HK-2 (cell line): Measurements from ENCODE around the gene CCR5AS.
"Not testable (repeated sequence)": the region's sequence is repeated elsewhere in the genome, so short reads cannot be mapped to it uniquely, and the experiment has no call there.

Experiments used
- DNase-seq: peaks from one replicate; pipeline ENCODE4 v3.0.0-alpha.2; 2018; ENCODE audit not compliant: unreplicated experiment

The CCR5AS gene

GRCh38 chr3:46429250-46429649 is 22.4 kb upstream of the CCR5AS start:
- DNase-seq = no peak

- no peak for DNase-seq
These were observed 21.3 kb upstream of the CCR5AS start for GRCh38 chr3:46427916-46428833.

GRCh38 chr3:46427404-46427803 is 20.5 kb upstream of the CCR5AS start:
- not testable (repeated sequence) for DNase-seq

- not testable (repeated sequence) for DNase-seq
These were observed 19.6 kb upstream of the CCR5AS start for GRCh38 chr3:46426476-46426875.

- peak; percentile 7 for DNase-seq
These were observed 16.7 kb upstream of the CCR5AS start for GRCh38 chr3:46423588-46423987.

- DNase-seq = no peak
These were observed 15.8 kb upstream of the CCR5AS start for GRCh38 chr3:46422617-46423016.

- DNase-seq = no peak
These were observed 14.1 kb upstream of the CCR5AS start for GRCh38 chr3:46420931-46421330.

GRCh38 chr3:46419816-46420215 is 12.9 kb upstream of the CCR5AS start:
- DNase-seq = no peak

GRCh38 chr3:46417841-46418611 is 11.2 kb upstream of the CCR5AS start:
- DNase-seq = no peak

GRCh38 chr3:46416811-46417510 is 10.1 kb upstream of the CCR5AS start:
- no peak for DNase-seq

GRCh38 chr3:46416125-46416810 is 9.4 kb upstream of the CCR5AS start:
- no peak for DNase-seq

- no peak for DNase-seq
These were observed 7.9 kb upstream of the CCR5AS start for GRCh38 chr3:46414739-46415138.

GRCh38 chr3:46413951-46414350 is 7.1 kb upstream of the CCR5AS start:
- no peak for DNase-seq

- DNase-seq = no peak
These were observed 6.0 kb upstream of the CCR5AS start for GRCh38 chr3:46412786-46413298.

- DNase-seq = no peak
These were observed 4.4 kb upstream of the CCR5AS start for GRCh38 chr3:46411271-46411670.

GRCh38 chr3:46410669-46411068 is 3.8 kb upstream of the CCR5AS start:
- no peak for DNase-seq

- DNase-seq = no peak
These were observed 3.0 kb upstream of the CCR5AS start for GRCh38 chr3:46409739-46410489.

- no peak for DNase-seq
These were observed 2.0 kb upstream of the CCR5AS start for GRCh38 chr3:46408853-46409252.

GRCh38 chr3:46407970-46408369 is 1.1 kb upstream of the CCR5AS start:
- no peak for DNase-seq

- DNase-seq = no peak
These were observed 451 bp downstream of the CCR5AS start for GRCh38 chr3:46406443-46406787.
